ENCODE data around the gene CCDC47. TPM values are rescaled to one million over a fixed set of nuclear protein-coding genes. Genes with fewer than 3 reads are reported as not detected.
A peak's percentile ranks its signal among the peaks of the same experiment; 100 is the strongest.

The CCDC47 gene
- total RNA-seq, 1 experiment from 2014 or later: 104 TPM

GRCh38 chr17:63820963-63821561 lies 47.7 kb upstream of the CCDC47 start:
- intact Hi-C loops (cut with micrococcal nuclease; ENCODE audit: unreplicated experiment): no loop called here
- H3K4me3 ChIP-seq (ENCODE audit: low read depth, low read length, poor library complexity, severe bottlenecking): no peak overlapping the region
- no peaks in the 10 kb centered on the region for H3K9me3 ChIP-seq (ENCODE audit: low read depth, low read length, poor library complexity, severe bottlenecking)
- peaks cover 96% of the 10 kb centered on the region for H3K36me3 ChIP-seq (ENCODE audit: insufficient read depth, low read length, poor library complexity, severe bottlenecking)
- CTCF ChIA-PET: no interaction called here
- no peak for TF ChIP-seq EZH2 (IDR thresholded peaks at IDR 0.05; ENCODE audit: borderline replicate concordance, low read depth, low read length, poor library complexity, severe bottlenecking)
- TF ChIP-seq, protein P1, sequence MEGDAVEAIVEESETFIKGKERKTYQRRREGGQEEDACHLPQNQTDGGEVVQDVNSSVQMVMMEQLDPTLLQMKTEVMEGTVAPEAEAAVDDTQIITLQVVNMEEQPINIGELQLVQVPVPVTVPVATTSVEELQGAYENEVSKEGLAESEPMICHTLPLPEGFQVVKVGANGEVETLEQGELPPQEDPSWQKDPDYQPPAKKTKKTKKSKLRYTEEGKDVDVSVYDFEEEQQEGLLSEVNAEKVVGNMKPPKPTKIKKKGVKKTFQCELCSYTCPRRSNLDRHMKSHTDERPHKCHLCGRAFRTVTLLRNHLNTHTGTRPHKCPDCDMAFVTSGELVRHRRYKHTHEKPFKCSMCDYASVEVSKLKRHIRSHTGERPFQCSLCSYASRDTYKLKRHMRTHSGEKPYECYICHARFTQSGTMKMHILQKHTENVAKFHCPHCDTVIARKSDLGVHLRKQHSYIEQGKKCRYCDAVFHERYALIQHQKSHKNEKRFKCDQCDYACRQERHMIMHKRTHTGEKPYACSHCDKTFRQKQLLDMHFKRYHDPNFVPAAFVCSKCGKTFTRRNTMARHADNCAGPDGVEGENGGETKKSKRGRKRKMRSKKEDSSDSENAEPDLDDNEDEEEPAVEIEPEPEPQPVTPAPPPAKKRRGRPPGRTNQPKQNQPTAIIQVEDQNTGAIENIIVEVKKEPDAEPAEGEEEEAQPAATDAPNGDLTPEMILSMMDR (conservative IDR thresholded peaks at IDR 0.05; ENCODE audit: low read depth, low read length): no peak
- POLR2A ChIA-PET (ENCODE audit: low non-redundant PET): no interaction called here
- no TSS peak for BruUV-seq (replicated peaks)
- no peak for DNase-seq (ENCODE audit: low spot score)
- H3K4me1 ChIP-seq (ENCODE audit: insufficient read depth, low read length, poor library complexity, severe bottlenecking): no peaks in the 10 kb centered on the region
- H3K27me3 ChIP-seq (replicated peaks; ENCODE audit: insufficient read depth, low read depth, low read length, poor library complexity): no peaks in the 10 kb centered on the region
- no peak overlapping the region for H3K27ac ChIP-seq (ENCODE audit: low read depth, low read length, poor library complexity, severe bottlenecking)

GRCh38 chr17:63819585-63820537 lies 46.5 kb upstream of the CCDC47 start:
- no peak overlapping the region for H3K4me3 ChIP-seq (ENCODE audit: low read depth, low read length, poor library complexity, severe bottlenecking)
- CTCF ChIA-PET: no interaction called here
- POLR2A ChIA-PET (ENCODE audit: low non-redundant PET): no interaction called here

GRCh38 chr17:63819131-63819530 lies 45.7 kb upstream of the CCDC47 start:
- TF ChIP-seq EZH2 (IDR thresholded peaks at IDR 0.05; ENCODE audit: borderline replicate concordance, low read depth, low read length, poor library complexity, severe bottlenecking): no peak
- TF ChIP-seq, protein P1 (conservative IDR thresholded peaks at IDR 0.05; ENCODE audit: low read depth, low read length): no peak
- intact Hi-C loops (cut with micrococcal nuclease; ENCODE audit: unreplicated experiment): loop anchor here (5.0 kb wide), 1 partner anchor 37 kb away; no protein-coding TSS in a partner anchor
- BruUV-seq (replicated peaks): no TSS peak
- no peak overlapping the region for H3K27ac ChIP-seq (ENCODE audit: low read depth, low read length, poor library complexity, severe bottlenecking)
- H3K36me3 ChIP-seq (ENCODE audit: insufficient read depth, low read length, poor library complexity, severe bottlenecking): peaks cover 99% of the 10 kb centered on the region
- POLR2A ChIA-PET (ENCODE audit: low non-redundant PET): no interaction called here
- no peaks in the 10 kb centered on the region for H3K9me3 ChIP-seq (ENCODE audit: low read depth, low read length, poor library complexity, severe bottlenecking)
- DNase-seq (ENCODE audit: low spot score): no peak
- no peak overlapping the region for H3K4me3 ChIP-seq (ENCODE audit: low read depth, low read length, poor library complexity, severe bottlenecking)
- H3K4me1 ChIP-seq (ENCODE audit: insufficient read depth, low read length, poor library complexity, severe bottlenecking): no peaks in the 10 kb centered on the region
- no peaks in the 10 kb centered on the region for H3K27me3 ChIP-seq (replicated peaks; ENCODE audit: insufficient read depth, low read depth, low read length, poor library complexity)
- CTCF ChIA-PET: no interaction called here

More at GRCh38 chr17:63819585-63820537, 46.5 kb upstream of the CCDC47 start:
- no peak for TF ChIP-seq EZH2 (IDR thresholded peaks at IDR 0.05; ENCODE audit: borderline replicate concordance, low read depth, low read length, poor library complexity, severe bottlenecking)
- TF ChIP-seq, protein P1 (conservative IDR thresholded peaks at IDR 0.05; ENCODE audit: low read depth, low read length): no peak
- no peaks in the 10 kb centered on the region for H3K27me3 ChIP-seq (replicated peaks; ENCODE audit: insufficient read depth, low read depth, low read length, poor library complexity)
- BruUV-seq (replicated peaks): TSS peak; percentile 86
- H3K27ac ChIP-seq (ENCODE audit: low read depth, low read length, poor library complexity, severe bottlenecking): no peak overlapping the region
- H3K4me1 ChIP-seq (ENCODE audit: insufficient read depth, low read length, poor library complexity, severe bottlenecking): no peaks in the 10 kb centered on the region
- H3K9me3 ChIP-seq (ENCODE audit: low read depth, low read length, poor library complexity, severe bottlenecking): no peaks in the 10 kb centered on the region
- intact Hi-C loops (cut with micrococcal nuclease; ENCODE audit: unreplicated experiment): loop anchor here (5.0 kb wide), 1 partner anchor 38 kb away; no protein-coding TSS in a partner anchor
- peaks cover 99% of the 10 kb centered on the region for H3K36me3 ChIP-seq (ENCODE audit: insufficient read depth, low read length, poor library complexity, severe bottlenecking)
- DNase-seq (ENCODE audit: low spot score): no peak

Measured in A673 (cell line).